GM12878 (cell line): ENCODE measurements around the gene FOSL1. TPM values are rescaled to one million over a fixed set of nuclear protein-coding genes. Genes with fewer than 3 reads are reported as not detected.
A peak's percentile ranks its signal among the peaks of the same experiment; 100 is the strongest.

ENCODE experiments used
- ATAC-seq: fragments of 200-7000 bp; cut with Tn5 transposase; 3 replicates; pipeline ENCODE4 v1.9.1; 2020; ENCODE audit warnings: mild to moderate bottlenecking, moderate library complexity
- BruUV-seq: library from RNA; stranded (reverse); fragments of 400-500 nt; replicated peaks from 2 replicates; lab custom pipeline; 2021; lab: Mats Ljungman, UMichigan
- CTCF ChIA-PET: fragments of 300-600 bp; sonication (Branson Sonifier 250); formaldehyde crosslinking; extraction: SDS; loops from one replicate; lab custom pipeline; 2021; ENCODE audit warnings: inconsistent platforms; lab: Yijun Ruan, JAX
- POLR2A ChIA-PET: fragments of 350-600 bp; formaldehyde crosslinking; extraction: SDS; loops from one replicate; lab custom pipeline; 2021; ENCODE audit warnings: inconsistent platforms; lab: Charles Lee
- RAD21 ChIA-PET: fragments of 300-600 bp; sonication (Branson Sonifier 250); formaldehyde crosslinking; loops from one replicate; lab custom pipeline; 2023; ENCODE audit warnings: antibody characterized with exemption; ENCODE audit not compliant: unreplicated experiment; lab: Charles Lee
- SMC1A ChIA-PET: fragments of 300-600 bp; sonication (Branson Sonifier 250); formaldehyde crosslinking; loops from one replicate; lab custom pipeline; 2023; ENCODE audit not compliant: unreplicated experiment, uncharacterized antibody; lab: Charles Lee
- DNase-seq: peaks from one replicate; pipeline ENCODE4 v3.0.0-alpha.2; 2011; ENCODE audit warnings: low read depth, low spot score
- FAIRE-seq: peaks from 3 replicates; lab custom pipeline; 2011; peaks lifted over from hg19 to GRCh38; lab: Jason Lieb, UNC
- H2AFZ ChIP-seq: 2 replicates; pipeline ENCODE4 v1.6.0; 2011; ENCODE audit warnings: low read depth, low read length, control low read depth; ENCODE audit not compliant: control insufficient read depth
- H3K27ac ChIP-seq: 2 replicates; pipeline ENCODE4 v1.5.1; 2011; ENCODE audit warnings: control low read depth; ENCODE audit not compliant: control insufficient read depth, insufficient read depth
- H3K27me3 ChIP-seq, 2 experiments: replicated peaks in 1 of 2; 2 replicates each; pipeline versions ENCODE4 v1.6.0 to v1.6.1; 2011; ENCODE audit warnings: low read length in 1 of 2; ENCODE audit not compliant: control insufficient read depth in 2 of 2, insufficient read depth in 2 of 2
- H3K36me3 ChIP-seq, 2 experiments: 2 replicates each; pipeline ENCODE4 v1.5.1; 2011; ENCODE audit warnings: low read length in 1 of 2; ENCODE audit not compliant: control insufficient read depth in 2 of 2, insufficient read depth in 2 of 2
- H3K4me1 ChIP-seq: 2 replicates; pipeline ENCODE4 v1.6.1; 2011; ENCODE audit warnings: mild to moderate bottlenecking, low read length, moderate library complexity, mixed read lengths; ENCODE audit not compliant: control insufficient read depth, insufficient read depth
- H3K4me2 ChIP-seq: 2 replicates; pipeline ENCODE4 v1.6.0; 2011; ENCODE audit warnings: control low read depth; ENCODE audit not compliant: control insufficient read depth, insufficient read depth
- H3K4me3 ChIP-seq: fragments of 200-600 bp; sonication (generic); 2 replicates; pipeline ENCODE4 v1.5.1; 2016
- H3K79me2 ChIP-seq: 2 replicates; pipeline ENCODE4 v1.6.0; 2011; ENCODE audit warnings: low read length; ENCODE audit not compliant: control insufficient read depth, insufficient read depth
- H3K9ac ChIP-seq: 2 replicates; pipeline ENCODE4 v1.8.0; 2011; ENCODE audit warnings: low read length, control low read depth, mixed read lengths; ENCODE audit not compliant: control insufficient read depth, insufficient read depth
- H3K9me3 ChIP-seq: replicated peaks from 3 replicates; pipeline ENCODE4 v1.5.1; 2011; ENCODE audit warnings: mild to moderate bottlenecking, low read length; ENCODE audit not compliant: control insufficient read depth, insufficient read depth
- H4K20me1 ChIP-seq: 2 replicates; pipeline ENCODE4 v1.6.0; 2011; ENCODE audit not compliant: control insufficient read depth, insufficient read depth
- CTCF ChIP-seq, 3 experiments: IDR thresholded peaks in 2 of 3; conservative IDR thresholded peaks in 1 of 3; 2 replicates each; pipeline ENCODE4 v1.5.1; 2011; ENCODE audit warnings: low read depth in 3 of 3, low read length in 3 of 3, mild to moderate bottlenecking in 3 of 3, control low read depth in 2 of 3, moderate library complexity in 2 of 3, inconsistent platforms in 1 of 3, mixed read lengths in 1 of 3; ENCODE audit not compliant: control insufficient read depth in 2 of 3, insufficient read depth in 1 of 3; ENCODE audit errors: extremely low read depth in 1 of 3
- ESRRA ChIP-seq: IDR thresholded peaks from 2 replicates; pipeline ENCODE4 v1.6.1; 2012; ENCODE audit warnings: mild to moderate bottlenecking, low read length, improper control_type of control experiment
- IKZF1 ChIP-seq: fragments of 450-650 bp; conservative IDR thresholded peaks from 2 replicates; pipeline ENCODE4 v1.6.1; 2017; ENCODE audit warnings: antibody characterized with exemption, mild to moderate bottlenecking
- MTA3 ChIP-seq: IDR thresholded peaks from 2 replicates; pipeline ENCODE4 v1.6.1; 2012; ENCODE audit warnings: low read length, inconsistent platforms, borderline replicate concordance
- NBN ChIP-seq: fragments of 450-650 bp; IDR thresholded peaks from 2 replicates; pipeline ENCODE4 v1.6.1; 2016
- NR2F1 ChIP-seq: fragments of 450-650 bp; conservative IDR thresholded peaks from 2 replicates; pipeline ENCODE4 v1.6.1; 2017; ENCODE audit warnings: mild to moderate bottlenecking
- POLR2AphosphoS5 ChIP-seq: IDR thresholded peaks from 2 replicates; pipeline ENCODE4 v1.6.1; 2011; ENCODE audit warnings: mild to moderate bottlenecking, low read length, inconsistent platforms
- RB1 ChIP-seq: fragments of 450-650 bp; formaldehyde crosslinking; IDR thresholded peaks from 2 replicates; pipeline ENCODE4 v1.6.1; 2017; ENCODE audit warnings: mild to moderate bottlenecking, borderline replicate concordance
- REST ChIP-seq: IDR thresholded peaks from 2 replicates; pipeline ENCODE4 v1.6.1; 2012; ENCODE audit warnings: mild to moderate bottlenecking, low read depth, low read length
- RFX5 ChIP-seq: IDR thresholded peaks from 2 replicates; pipeline ENCODE4 v1.6.1; 2011; ENCODE audit warnings: low read depth, low read length, improper control_type of control experiment
- SMC3 ChIP-seq: IDR thresholded peaks from 2 replicates; pipeline ENCODE4 v1.6.1; 2011; ENCODE audit warnings: low read length, improper control_type of control experiment, borderline replicate concordance
- ZNF687 ChIP-seq: fragments of 450-650 bp; IDR thresholded peaks from 2 replicates; pipeline ENCODE4 v1.6.1; 2017; ENCODE audit warnings: mild to moderate bottlenecking, moderate library complexity
- WGBS: methylation state at CpG from one replicate; pipeline ENCODE4 v1.1.6; 2016; ENCODE audit warnings: low lambda C conversion rate; ENCODE audit not compliant: insufficient replicate concordance, insufficient coverage; ENCODE audit errors: missing lambda C conversion rate; 5-methylcytosine and 5-hydroxymethylcytosine counted together
- in situ Hi-C: fragments of 300-500 bp; cut with MboI; formaldehyde crosslinking; loops from 9 replicates; pipeline ENCODE4 v1.14.3; 2018; ENCODE audit warnings: mixed read lengths
- intact Hi-C: fragments of 100-400 bp; cut with micrococcal nuclease; formaldehyde crosslinking; loops from one replicate; pipeline ENCODE4 v1.14.2; 2022; ENCODE audit not compliant: unreplicated experiment
- polyA plus RNA-seq, 11 experiments: library from polyadenylated mRNA; depleted of rRNA in 4 of 11; unstranded in 6 of 11; stranded (reverse) in 5 of 11; fragments of >200 nt; fragmentation: Nextera tagmentation in 4 of 11; fragmentation: Illumina TruSeq in 1 of 11; extraction: Ambion mirVana in 4 of 11; extraction: Trizol in 1 of 11; gene quantifications; 1 replicate in 1 of 11; 2 replicates in 10 of 11; pipeline versions ENCODE4 v1.2.1 to v1.2.3, GENCODE V29; 2011 to 2016; ENCODE audit warnings: inconsistent platforms in 2 of 11, missing spikeins in 2 of 11, low read depth in 1 of 11
- total RNA-seq, 4 experiments: library from RNA; depleted of rRNA in 3 of 4; stranded (reverse); fragments of >200 nt in 3 of 4; fragmentation: Illumina TruSeq in 1 of 4; extraction: Trizol in 1 of 4; gene quantifications; 2 replicates each; pipeline versions ENCODE4 v1.2.1 to v1.2.3, GENCODE V29; 2013 to 2021

Gene FOSL1
- total and polyA plus RNA-seq, 10 of the 15 experiments (the other 5 are each of a cell fraction or from before 2014, with no cell fraction given) = 0.82 to 5.4 (median 2.1) TPM

GRCh38 chr11:65911682-65912568, 11.7 kb upstream of the FOSL1 start:
- Histone ChIP-seq H3K27me3 (no peaks in the 10 kb centered on the region), H3K4me3 (no peak overlapping the region), H3K36me3 (no peaks in the 10 kb centered on the region; a peak in 1 of 4 replicates), H4K20me1 (no peaks in the 10 kb centered on the region), H3K4me1 (peaks cover 32% of the 10 kb centered on the region), H3K79me2 (peaks cover 2% of the 10 kb centered on the region; the same call in 1 of the 2 replicates), H3K9me3 (no peaks in the 10 kb centered on the region), H2AFZ (peak overlapping the region; percentile 11), H3K4me2 (no peak overlapping the region), H3K27ac (peak overlapping the region; percentile 38; the same call in 1 of the 2 replicates), H3K9ac (no peak overlapping the region)
- in situ Hi-C loops (no loop called here), intact Hi-C loops (no loop called here)
- WGBS = 11% methylated on average over 14 of the region's 14 CpGs
- no peak for DNase-seq
- POLR2A ChIA-PET = interaction anchor here (0.5 to 2.1 kb wide), 11 partner anchors 10 to 1567 kb away, joined by 3 to 34 read pairs (median 4); partner anchors contain the start of genes CCDC85B, FIBP and FOSL1
- FAIRE-seq = no peak
- no TSS peak for BruUV-seq
- RAD21 ChIA-PET = interaction anchor here (1.5 to 2.1 kb wide), 4 partner anchors 13 to 27 kb away, joined by 7 to 18 read pairs (median 8); partner anchors contain the start of gene CCDC85B
- CTCF ChIA-PET = interaction anchor here (1.0 to 6.5 kb wide), 8 partner anchors 10 to 30 kb away, joined by 3 to 89 read pairs (median 4); partner anchors contain the start of genes CCDC85B, FIBP and FOSL1
- peak; percentile 63 for ATAC-seq
- SMC1A ChIA-PET = interaction anchor here (0.7 to 3.2 kb wide), 7 partner anchors 10 to 110 kb away, joined by 3 to 24 read pairs (median 3); partner anchors contain the start of genes CCDC85B and FIBP
- TF ChIP-seq ZNF687 = 0 out of 2 replicates have a peak, but pooled peaks have one; percentile 21
- TF ChIP-seq SMC3 = peak; percentile 15; the same call in 1 of the 2 replicates
- peak in 2 of 3 experiments; percentile 26 to 37; a peak in 3 of 6 replicates for TF ChIP-seq CTCF (IDR thresholded peaks at IDR 0.05 in 2 of 3, conservative IDR thresholded peaks at IDR 0.05 in 1 of 3; ENCODE audit: control insufficient read depth in 2 of 3, extremely low read depth in 1 of 3, insufficient read depth in 1 of 3, low read depth in 3 of 3, low read length in 3 of 3)
- no peak for TF ChIP-seq MTA3
- 0 out of 2 replicates have a peak, but pooled peaks have one; percentile 37 for TF ChIP-seq ESRRA
- peak; percentile 69; the same call in 1 of the 2 replicates for TF ChIP-seq RB1
- peak; percentile 81 for TF ChIP-seq NR2F1
- no peak for TF ChIP-seq POLR2AphosphoS5
- TF ChIP-seq REST = peak; percentile 12; the same call in 1 of the 2 replicates
- TF ChIP-seq IKZF1 = peak; percentile 64
- 0 out of 2 replicates have a peak, but pooled peaks have one; percentile 38 for TF ChIP-seq NBN
- TF ChIP-seq RFX5 = 0 out of 2 replicates have a peak, but pooled peaks have one; percentile 10
